Measurements from ENCODE around the gene NFATC2. TPM values are rescaled to one million over a fixed set of nuclear protein-coding genes. Genes with fewer than 3 reads are reported as not detected.

NFATC2 gene
- total RNA-seq, 1 experiment from 2014 or later: 0.61 TPM

DNA sequence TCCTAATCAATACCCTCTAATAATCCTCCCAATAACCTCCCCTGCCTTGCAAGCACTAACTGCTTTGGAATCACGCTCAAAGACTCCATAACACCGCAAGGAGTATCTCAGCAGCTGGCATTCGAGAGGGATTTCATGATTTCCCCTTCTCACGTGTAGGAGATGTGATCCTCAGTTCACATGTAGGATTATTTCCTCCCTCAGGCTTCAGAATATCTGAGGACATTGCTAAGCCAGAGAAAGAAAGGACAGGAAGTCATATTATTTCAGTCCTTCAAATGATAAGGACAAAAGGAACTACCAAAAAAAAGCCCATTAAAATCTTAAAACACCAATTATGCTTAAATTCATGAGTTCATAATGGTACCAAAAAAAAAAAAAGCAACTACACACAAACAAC is 122.9 kb downstream of the NFATC2 start:
- Histone ChIP-seq H2BK15ac (ENCODE audit: low read depth, low read length) (no peak overlapping the region), H3K9me3 (ENCODE audit: control insufficient read depth, low read depth, low read length) (no peaks in the 10 kb centered on the region), H3K27ac (ENCODE audit: insufficient read length, low read depth, low read length) (no peak overlapping the region), H4K20me1 (ENCODE audit: control insufficient read depth, insufficient read depth, insufficient read length) (no peaks in the 10 kb centered on the region), H3K79me2 (ENCODE audit: insufficient read depth, low read length) (no peaks in the 10 kb centered on the region), H3K23ac (ENCODE audit: insufficient read length, low read depth, low read length) (no peak overlapping the region), H2BK20ac (ENCODE audit: low read depth, low read length, poor library complexity, severe bottlenecking) (no peak overlapping the region), H2AFZ (ENCODE audit: low read length) (no peak overlapping the region), H3K79me1 (ENCODE audit: insufficient read depth, low read depth, low read length, poor library complexity, severe bottlenecking) (no peaks in the 10 kb centered on the region), H3K18ac (ENCODE audit: insufficient read length, low read depth, low read length) (no peak overlapping the region), H2AK5ac (ENCODE audit: insufficient read length, low read length) (no peak overlapping the region), H4K91ac (ENCODE audit: insufficient read length, low read depth, low read length) (no peak overlapping the region), H4K8ac (replicated peaks; ENCODE audit: insufficient read length, low read depth, low read length) (no peak overlapping the region), H2BK12ac (ENCODE audit: insufficient read length, low read depth, low read length) (no peak overlapping the region), H3T11ph (ENCODE audit: low read length) (no peak overlapping the region), H3K56ac (ENCODE audit: insufficient read length, low read depth, low read length) (no peak overlapping the region), H3K27me3 (ENCODE audit: insufficient read depth, low read length) (no peaks in the 10 kb centered on the region), H3K4me1 (ENCODE audit: insufficient read depth, low read length) (peaks cover 4% of the 10 kb centered on the region), H3K23me2 (ENCODE audit: insufficient read length, low read depth, low read length, poor library complexity, severe bottlenecking) (no peaks in the 10 kb centered on the region), H3K14ac (ENCODE audit: insufficient read depth, low read length) (no peak overlapping the region), H2BK120ac (ENCODE audit: low read depth, low read length, poor library complexity, severe bottlenecking) (no peak overlapping the region), H2BK5ac (ENCODE audit: insufficient read length, low read length) (no peak overlapping the region), H4K5ac (ENCODE audit: insufficient read length, low read depth, low read length) (no peak overlapping the region), H3K4me2 (ENCODE audit: insufficient read depth, insufficient read length, low read length) (no peak overlapping the region), H3K4ac (ENCODE audit: low read depth, low read length) (no peak overlapping the region), H3K9ac (ENCODE audit: extremely low read depth, insufficient read length, low read length) (no peak overlapping the region)
- H3K36me3 Mint-ChIP-seq (ENCODE audit: insufficient read depth in 1 of 3, low read depth in 3 of 3): no peaks in the 10 kb centered on the region
- no peak overlapping the region for H3K4me3 Mint-ChIP-seq
- H3K9me3 Mint-ChIP-seq: no peaks in the 10 kb centered on the region
- peaks cover 25% of the 10 kb centered on the region for H3K27me3 Mint-ChIP-seq (ENCODE audit: low read depth)
- TF ChIP-seq, protein P1, sequence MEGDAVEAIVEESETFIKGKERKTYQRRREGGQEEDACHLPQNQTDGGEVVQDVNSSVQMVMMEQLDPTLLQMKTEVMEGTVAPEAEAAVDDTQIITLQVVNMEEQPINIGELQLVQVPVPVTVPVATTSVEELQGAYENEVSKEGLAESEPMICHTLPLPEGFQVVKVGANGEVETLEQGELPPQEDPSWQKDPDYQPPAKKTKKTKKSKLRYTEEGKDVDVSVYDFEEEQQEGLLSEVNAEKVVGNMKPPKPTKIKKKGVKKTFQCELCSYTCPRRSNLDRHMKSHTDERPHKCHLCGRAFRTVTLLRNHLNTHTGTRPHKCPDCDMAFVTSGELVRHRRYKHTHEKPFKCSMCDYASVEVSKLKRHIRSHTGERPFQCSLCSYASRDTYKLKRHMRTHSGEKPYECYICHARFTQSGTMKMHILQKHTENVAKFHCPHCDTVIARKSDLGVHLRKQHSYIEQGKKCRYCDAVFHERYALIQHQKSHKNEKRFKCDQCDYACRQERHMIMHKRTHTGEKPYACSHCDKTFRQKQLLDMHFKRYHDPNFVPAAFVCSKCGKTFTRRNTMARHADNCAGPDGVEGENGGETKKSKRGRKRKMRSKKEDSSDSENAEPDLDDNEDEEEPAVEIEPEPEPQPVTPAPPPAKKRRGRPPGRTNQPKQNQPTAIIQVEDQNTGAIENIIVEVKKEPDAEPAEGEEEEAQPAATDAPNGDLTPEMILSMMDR (conservative IDR thresholded peaks at IDR 0.05): no peak
- DNase-seq: no peak
- no CpG with 5 or more reads among the region's 4 CpGs for WGBS (ENCODE audit: extremely low coverage, insufficient read length, low lambda C conversion rate)
- H3K27ac Mint-ChIP-seq: no peak overlapping the region
- peaks cover 21 to 28% of the 10 kb centered on the region in 2 experiments for H3K4me1 Mint-ChIP-seq
